Hepatocyte (in vitro differentiated cells): ENCODE data around the gene SH3PXD2B.

ENCODE experiments used
- CTCF ChIP-seq: fragments of 200-600 bp; sonication (generic); IDR thresholded peaks from 2 replicates; pipeline ENCODE4 v1.5.1; 2016; ENCODE audit warnings: antibody characterized with exemption, mild to moderate bottlenecking; ENCODE audit not compliant: poor library complexity
- EZH2 ChIP-seq: fragments of 200-600 bp; sonication (generic); IDR thresholded peaks from 2 replicates; pipeline ENCODE4 v1.6.1; 2016; ENCODE audit warnings: antibody characterized with exemption, mild to moderate bottlenecking, borderline replicate concordance
- EZH2phosphoT487 ChIP-seq: fragments of 200-600 bp; sonication (generic); IDR thresholded peaks from one replicate; pipeline ENCODE4 v1.6.1; 2018; ENCODE audit warnings: antibody characterized with exemption, mild to moderate bottlenecking, low read depth, moderate library complexity; ENCODE audit not compliant: unreplicated experiment, severe bottlenecking

- peak; percentile 59 for TF ChIP-seq CTCF
- no peak for TF ChIP-seq EZH2
- no peak for TF ChIP-seq EZH2phosphoT487
Observed at GRCh38 chr5:172450861-172451695, 3.2 kb downstream of the SH3PXD2B start.
